ENCODE measurements around the gene SMIM35.

- TF ChIP-seq ZBTB33 (IDR thresholded peaks at IDR 0.05; ENCODE audit: borderline replicate concordance, low read depth): no peak
- no peak for TF ChIP-seq MAX (IDR thresholded peaks at IDR 0.05; ENCODE audit: low read depth)
- no peak for TF ChIP-seq CTCF (IDR thresholded peaks at IDR 0.05)
- TF ChIP-seq TAF1 (IDR thresholded peaks at IDR 0.05; ENCODE audit: borderline replicate concordance, low read depth, low read length): no peak
- no peak for TF ChIP-seq MXI1 (IDR thresholded peaks at IDR 0.05; ENCODE audit: low read depth, low read length)
- TF ChIP-seq CHD2 (IDR thresholded peaks at IDR 0.05; ENCODE audit: low read length, partially characterized antibody): no peak
- no peak for TF ChIP-seq POLR2AphosphoS5 (IDR thresholded peaks at IDR 0.05; ENCODE audit: low read depth, low read length)
- TF ChIP-seq RAD21 (IDR thresholded peaks at IDR 0.05; ENCODE audit: low read length): no peak
- no peak for TF ChIP-seq ELF1 (IDR thresholded peaks at IDR 0.05)
- TF ChIP-seq NFIC (IDR thresholded peaks at IDR 0.05; ENCODE audit: borderline replicate concordance): no peak
- TF ChIP-seq EP300 (IDR thresholded peaks at IDR 0.05; ENCODE audit: borderline replicate concordance in 1 of 2, low read depth in 1 of 2, low read length in 1 of 2): no peak
- TF ChIP-seq, protein P1, sequence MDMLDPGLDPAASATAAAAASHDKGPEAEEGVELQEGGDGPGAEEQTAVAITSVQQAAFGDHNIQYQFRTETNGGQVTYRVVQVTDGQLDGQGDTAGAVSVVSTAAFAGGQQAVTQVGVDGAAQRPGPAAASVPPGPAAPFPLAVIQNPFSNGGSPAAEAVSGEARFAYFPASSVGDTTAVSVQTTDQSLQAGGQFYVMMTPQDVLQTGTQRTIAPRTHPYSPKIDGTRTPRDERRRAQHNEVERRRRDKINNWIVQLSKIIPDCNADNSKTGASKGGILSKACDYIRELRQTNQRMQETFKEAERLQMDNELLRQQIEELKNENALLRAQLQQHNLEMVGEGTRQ (IDR thresholded peaks at IDR 0.05; ENCODE audit: borderline replicate concordance, low read depth, low read length): no peak
Measured at GRCh38 chr11:118061586-118062125, 25.1 kb downstream of the SMIM35 start.

Data from SK-N-SH (cell line).